Measurements from ENCODE around the gene TRIM3.

Gene TRIM3

GRCh38 chr11:6433998-6434660, 39.6 kb downstream of the TRIM3 start:
- no peak for DNase-seq

- peak; percentile 25 for DNase-seq
These were observed 41.9 kb downstream of the TRIM3 start for GRCh38 chr11:6431861-6432260.

- DNase-seq, result no peak
These were observed 46.2 kb downstream of the TRIM3 start for GRCh38 chr11:6427516-6427915.

- no peak for DNase-seq
These were observed 53.1 kb downstream of the TRIM3 start for GRCh38 chr11:6420677-6421076.

- DNase-seq, result peak; percentile 30
These were observed 54.6 kb downstream of the TRIM3 start, which contains the start of gene APBB1 for GRCh38 chr11:6419009-6419631. APBB1 (minus strand) TSS chr11:6419094; CDS start chr11:6411347, 7,747 bp downstream.

GRCh38 chr11:6418557-6419008, 55.2 kb downstream of the TRIM3 start:
- no peak for DNase-seq

GRCh38 chr11:6417907-6418556, 55.7 kb downstream of the TRIM3 start:
- DNase-seq, result no peak

- no peak for DNase-seq
These were observed 57.9 kb downstream of the TRIM3 start for GRCh38 chr11:6415797-6416196.

GRCh38 chr11:6414874-6415328, 58.8 kb downstream of the TRIM3 start:
- no peak for DNase-seq

GRCh38 chr11:6413791-6414201, 59.9 kb downstream of the TRIM3 start:
- no peak for DNase-seq

- no peak for DNase-seq
These were observed 62.1 kb downstream of the TRIM3 start for GRCh38 chr11:6411594-6412031.

- no peak for DNase-seq
These were observed 62.9 kb downstream of the TRIM3 start for GRCh38 chr11:6410695-6411430.

GRCh38 chr11:6406370-6406769, 67.4 kb downstream of the TRIM3 start:
- DNase-seq, result no peak

- no peak for DNase-seq
These were observed 67.9 kb downstream of the TRIM3 start for GRCh38 chr11:6405846-6406245.

- no peak for DNase-seq
These were observed 68.6 kb downstream of the TRIM3 start for GRCh38 chr11:6405052-6405667.

- no peak for DNase-seq
These were observed 69.2 kb downstream of the TRIM3 start for GRCh38 chr11:6404342-6405051.

- no peak for DNase-seq
These were observed 70.2 kb downstream of the TRIM3 start for GRCh38 chr11:6403539-6403938.

GRCh38 chr11:6402561-6402981, 71.2 kb downstream of the TRIM3 start:
- DNase-seq, result no peak

- DNase-seq, result no peak
These were observed 71.7 kb downstream of the TRIM3 start for GRCh38 chr11:6402061-6402470.

- DNase-seq, result no peak
These were observed 72.3 kb downstream of the TRIM3 start for GRCh38 chr11:6401464-6401863.

- no peak for DNase-seq
These were observed 73.1 kb downstream of the TRIM3 start for GRCh38 chr11:6400431-6401345.
